Spleen (tissue), 11 donors: Measurements from ENCODE around the gene HOXB2. TPM values are rescaled to one million over a fixed set of nuclear protein-coding genes. Genes with fewer than 3 reads are reported as not detected.

Experiments used
- DNase-seq: peaks from one replicate; pipeline ENCODE4 v3.0.0-alpha.2; 2020
- H3K27ac ChIP-seq, 8 donors: fragments of 200-600 bp; sonication (generic) in 7 of 8; 1 replicate in 4 of 8; 2 replicates in 4 of 8; pipeline versions ENCODE4 v1.5.0 to v1.8.0; 2016 to 2021; ENCODE audit warnings: inconsistent platforms in 4 of 8, mild to moderate bottlenecking in 4 of 8, moderate library complexity in 1 of 8
- H3K27me3 ChIP-seq, 7 donors: fragments of 200-600 bp; sonication (generic) in 6 of 7; replicated peaks in 1 of 7; 1 replicate in 4 of 7; 2 replicates in 3 of 7; pipeline versions ENCODE4 v1.5.0 to v1.8.0; 2016 to 2021; ENCODE audit warnings: inconsistent platforms in 3 of 7, mild to moderate bottlenecking in 1 of 7
- H3K36me3 ChIP-seq, 6 donors: fragments of 200-600 bp; sonication (generic) in 5 of 6; 1 replicate in 4 of 6; 2 replicates in 2 of 6; pipeline versions ENCODE4 v1.5.0 to v1.8.0; 2016 to 2021; ENCODE audit warnings: inconsistent platforms in 2 of 6
- H3K4me1 ChIP-seq, 6 donors: fragments of 200-600 bp; sonication (generic) in 5 of 6; 1 replicate in 3 of 6; 2 replicates in 3 of 6; pipeline versions ENCODE4 v1.5.0 to v1.8.0; 2016 to 2021; ENCODE audit warnings: inconsistent platforms in 3 of 6
- H3K4me3 ChIP-seq, 8 donors: fragments of 200-600 bp; sonication (generic) in 7 of 8; 1 replicate in 4 of 8; 2 replicates in 4 of 8; pipeline versions ENCODE4 v1.5.0 to v1.8.0; 2016 to 2021; ENCODE audit warnings: inconsistent platforms in 4 of 8, mild to moderate bottlenecking in 4 of 8, moderate library complexity in 2 of 8
- H3K9me3 ChIP-seq, 8 donors: fragments of 200-600 bp; sonication (generic) in 7 of 8; 1 replicate in 4 of 8; 2 replicates in 4 of 8; pipeline versions ENCODE4 v1.5.0 to v1.8.0; 2016 to 2021; ENCODE audit warnings: inconsistent platforms in 4 of 8
- CTCF ChIP-seq, 11 experiments: fragments of 200-600 bp in 7 of 11; fragments of 450-650 bp in 4 of 11; sonication (generic) in 4 of 11; IDR thresholded peaks in 8 of 11; conservative IDR thresholded peaks in 3 of 11; 1 replicate in 7 of 11; 2 replicates in 4 of 11; pipeline versions ENCODE4 v1.4.0 to v1.8.0; 2016 to 2021; ENCODE audit warnings: antibody characterized with exemption in 11 of 11, inconsistent platforms in 4 of 11, mild to moderate bottlenecking in 1 of 11
- POLR2A ChIP-seq, 3 donors: fragments of 450-650 bp; IDR thresholded peaks; one replicate each; pipeline ENCODE4 v1.5.1; 2017; ENCODE audit warnings: antibody characterized with exemption in 3 of 3, mild to moderate bottlenecking in 1 of 3
- POLR2AphosphoS5 ChIP-seq, 3 donors: sonication (generic); formaldehyde crosslinking; IDR thresholded peaks; one replicate each; pipeline ENCODE4 v1.5.1; 2017; ENCODE audit warnings: antibody characterized with exemption in 3 of 3
- WGBS, 5 donors: extraction: QIAGEN DNeasy Blood & Tissue Kit in 3 of 5; methylation state at CpG; one replicate each; pipeline versions ENCODE4 v1.1.5 to v1.1.7; 2013 to 2018; 5-methylcytosine and 5-hydroxymethylcytosine counted together
- intact Hi-C: fragments of 100-400 bp; cut with DNase I; formaldehyde crosslinking; loops from one replicate; pipeline ENCODE4 v1.15.0; 2023; ENCODE audit warnings: low total_unique reads
- polyA plus RNA-seq, 3 donors: library from polyadenylated mRNA; stranded (reverse); fragments of 200-250 nt; gene quantifications; one replicate each; pipeline ENCODE4 v1.2.1, GENCODE V29; 2013
- total RNA-seq, 7 donors: library from RNA; depleted of rRNA in 3 of 7; stranded (reverse); fragments of >200 nt in 3 of 7; fragmentation: NEBNext Ultra II Directional in 4 of 7; extraction: Animal tissue kit (Norgen Biotek cat#: 25700) in 4 of 7; gene quantifications; one replicate each; pipeline versions ENCODE4 v1.1.0 to v1.2.1, GENCODE V29; 2016 to 2021
- donor health status: healthy with polysubstance abuse.
- donor health status: DM: no; HTN: no; CAD: no; lungs with moderate emphysema.
- donor health status: DM: no; HTN: no; CAD: no.
- donor health status: Bipolar disorder and iron deficiency.
- donor health status: healthy.
- donor health status: DM: no; HTN: no; CAD: no.
- donor health status: DM: yes; HTN: yes; CAD: no.

Gene HOXB2
- total and polyA plus RNA-seq, 10 donors = 5.9 to 21.9 (median 8.8) TPM

GRCh38 chr17:48592057-48592514, 47.2 kb upstream of the HOXB2 start:
- Histone ChIP-seq H3K36me3 (no peaks in the 10 kb centered on the region), H3K4me1 (peaks cover 10 to 86% (median 52%) of the 10 kb centered on the region in 6 donors), H3K27me3 (peaks cover 4 to 100% (median 87%) of the 10 kb centered on the region in 7 donors), H3K9me3 (no peaks in the 10 kb centered on the region), H3K27ac (peak overlapping the region in 7 of 8 donors; percentile 6 to 85 (median 81)), H3K4me3 (peak overlapping the region in 5 of 8 donors; percentile 9 to 67 (median 36))
- peak in 1 of 3 donors; percentile 26 for TF ChIP-seq POLR2AphosphoS5 (IDR thresholded peaks at IDR 0.05)
- TF ChIP-seq POLR2A (IDR thresholded peaks at IDR 0.05) = no peak
- DNase-seq = no peak
- 17 to 36% (median 24%) methylated on average over 21 to 33 of the region's 33 CpGs for WGBS, 5 donors
- intact Hi-C loops = loop anchor here (5.0 kb wide), 1 partner anchor 240 kb away; no protein-coding TSS in a partner anchor

GRCh38 chr17:48591255-48592056, 46.5 kb upstream of the HOXB2 start:
- DNase-seq = no peak
- Histone ChIP-seq H3K36me3 (no peaks in the 10 kb centered on the region), H3K27ac (peak overlapping the region in 6 of 8 donors; percentile 71 to 85 (median 82)), H3K27me3 (peaks cover 4 to 100% (median 87%) of the 10 kb centered on the region in 7 donors), H3K4me1 (peaks cover 10 to 86% (median 51%) of the 10 kb centered on the region in 6 donors), H3K9me3 (no peaks in the 10 kb centered on the region), H3K4me3 (peak overlapping the region in 4 of 8 donors; percentile 28 to 67 (median 40))
- WGBS, 5 donors = 70 to 82% (median 79%) methylated on average over 10 of the region's 10 CpGs
- TF ChIP-seq POLR2A (IDR thresholded peaks at IDR 0.05) (no peak), CTCF (IDR thresholded peaks at IDR 0.05 in 8 of 11, conservative IDR thresholded peaks at IDR 0.05 in 3 of 11) (no peak), POLR2AphosphoS5 (IDR thresholded peaks at IDR 0.05) (no peak)
- intact Hi-C loops = loop anchor here (5.0 kb wide), 1 partner anchor 239 kb away; no protein-coding TSS in a partner anchor

- Histone ChIP-seq H3K27ac (peak overlapping the region in 6 of 8 donors; percentile 71 to 85 (median 82)), H3K4me1 (peaks cover 11 to 86% (median 51%) of the 10 kb centered on the region in 6 donors), H3K9me3 (no peaks in the 10 kb centered on the region), H3K36me3 (no peaks in the 10 kb centered on the region), H3K4me3 (peak overlapping the region in 2 of 8 donors; percentile 24 to 81), H3K27me3 (peaks cover 4 to 100% (median 87%) of the 10 kb centered on the region in 7 donors)
- DNase-seq = no peak
- intact Hi-C loops = loop anchor here (5.0 kb wide), 1 partner anchor 238 kb away; no protein-coding TSS in a partner anchor
- no peak for TF ChIP-seq POLR2AphosphoS5 (IDR thresholded peaks at IDR 0.05)
- TF ChIP-seq POLR2A (IDR thresholded peaks at IDR 0.05) = no peak
- TF ChIP-seq CTCF (IDR thresholded peaks at IDR 0.05 in 8 of 11, conservative IDR thresholded peaks at IDR 0.05 in 3 of 11) = no peak
Measured at GRCh38 chr17:48590607-48591161, 45.8 kb upstream of the HOXB2 start.

- no peak for TF ChIP-seq CTCF (IDR thresholded peaks at IDR 0.05 in 8 of 11, conservative IDR thresholded peaks at IDR 0.05 in 3 of 11)
- peak in 2 of 3 donors; percentile 11 to 33 for TF ChIP-seq POLR2AphosphoS5 (IDR thresholded peaks at IDR 0.05)
- Histone ChIP-seq H3K36me3 (no peaks in the 10 kb centered on the region), H3K4me1 (peaks cover 15 to 86% (median 55%) of the 10 kb centered on the region in 6 donors), H3K4me3 (peak within 1 kb of the TSS in 5 of 8 donors; percentile 7 to 81 (median 16)), H3K9me3 (no peaks in the 10 kb centered on the region), H3K27ac (peak within 1 kb of the TSS in 7 of 8 donors; percentile 20 to 85 (median 81)), H3K27me3 (peaks cover 0 to 100% (median 82%) of the 10 kb centered on the region in 7 donors)
- no peak for DNase-seq
- WGBS, 5 donors = 33 to 51% (median 37%) methylated on average over 22 to 23 of the region's 23 CpGs
- intact Hi-C loops = loop anchor here (5.0 kb wide), 1 partner anchor 238 kb away; no protein-coding TSS in a partner anchor
Measured at GRCh38 chr17:48589831-48590606, 45.1 kb upstream of the HOXB2 start, which contains the start of gene HOXB3. HOXB3 (minus strand) TSS chr17:48590241; CDS start chr17:48552474, 37,767 bp downstream.
